Panc1 (cell line): ENCODE measurements around the gene BAIAP3. TPM values are rescaled to one million over a fixed set of nuclear protein-coding genes. Genes with fewer than 3 reads are reported as not detected.

Source experiments
- ATAC-seq: fragments of 200-7000 bp; cut with Tn5 transposase; 2 replicates; pipeline ENCODE4 v1.9.1; 2020; ENCODE audit warnings: mild to moderate bottlenecking, moderate library complexity
- BruUV-seq: library from RNA; stranded (reverse); fragments of 400-500 nt; replicated peaks from 2 replicates; lab custom pipeline; 2021; lab: Mats Ljungman, UMichigan
- CTCF ChIA-PET: fragments of 300-600 bp; sonication (Branson Sonifier 250); formaldehyde crosslinking; loops from one replicate; lab custom pipeline; 2022; ENCODE audit warnings: antibody characterized with exemption; lab: Charles Lee
- POLR2A ChIA-PET: fragments of 300-600 bp; sonication (Branson Sonifier 250); formaldehyde crosslinking; loops from one replicate; lab custom pipeline; 2022; ENCODE audit warnings: antibody characterized with exemption; lab: Charles Lee
- DNase-seq: peaks from one replicate; pipeline ENCODE4 v3.0.0-alpha.2; 2010; ENCODE audit warnings: low read depth, low spot score
- H3K27ac ChIP-seq: 2 replicates; pipeline ENCODE4 v1.5.1; 2011; ENCODE audit warnings: mild to moderate bottlenecking, low read length, inconsistent platforms
- H3K27me3 ChIP-seq: fragments of 200-500 bp; sonication (Bioruptor generic); 2 replicates; pipeline ENCODE4 v1.6.0; 2014; ENCODE audit warnings: low read length, inconsistent platforms; ENCODE audit not compliant: control insufficient read depth, insufficient read depth
- H3K36me3 ChIP-seq: fragments of 200-500 bp; sonication (Bioruptor generic); 2 replicates; pipeline ENCODE4 v1.5.1; 2014; ENCODE audit warnings: inconsistent platforms, mild to moderate bottlenecking, low read length, moderate library complexity; ENCODE audit not compliant: control insufficient read depth, insufficient read depth
- H3K4me1 ChIP-seq: 2 replicates; pipeline ENCODE4 v1.5.1; 2011; ENCODE audit warnings: inconsistent platforms, mild to moderate bottlenecking, low read length, moderate library complexity; ENCODE audit not compliant: control insufficient read depth, insufficient read depth
- H3K4me3 ChIP-seq, 2 experiments: 2 replicates each; pipeline ENCODE4 v1.5.1; 2011 to 2012; ENCODE audit warnings: low read depth in 2 of 2, low read length in 2 of 2, mild to moderate bottlenecking in 2 of 2, inconsistent platforms in 1 of 2, moderate library complexity in 1 of 2
- H3K9me3 ChIP-seq: fragments of 200-500 bp; sonication (Bioruptor generic); 2 replicates; pipeline ENCODE4 v1.5.1; 2014; ENCODE audit warnings: low read depth, mild to moderate bottlenecking, inconsistent platforms, low read length, moderate library complexity; ENCODE audit not compliant: control insufficient read depth, insufficient read depth
- CTCF ChIP-seq: fragments of 450-650 bp; IDR thresholded peaks from 2 replicates; pipeline ENCODE4 v1.5.1; 2017; ENCODE audit warnings: mild to moderate bottlenecking
- POLR2AphosphoS5 ChIP-seq: IDR thresholded peaks from 2 replicates; pipeline ENCODE4 v1.6.1; 2012; ENCODE audit warnings: mild to moderate bottlenecking, low read depth, low read length, moderate library complexity
- REST ChIP-seq, 2 experiments: IDR thresholded peaks; 2 replicates each; pipeline ENCODE4 v1.6.1; 2011 to 2012; ENCODE audit warnings: low read depth in 2 of 2, control low read depth in 1 of 2, low read length in 1 of 2, mild to moderate bottlenecking in 1 of 2, moderate library complexity in 1 of 2; ENCODE audit not compliant: insufficient read depth in 1 of 2
- SIN3A ChIP-seq: IDR thresholded peaks from 2 replicates; pipeline ENCODE4 v1.6.1; 2012; ENCODE audit warnings: low read depth, mild to moderate bottlenecking, low read length, moderate library complexity, borderline replicate concordance; ENCODE audit not compliant: insufficient read depth
- TCF7L2 ChIP-seq: IDR thresholded peaks from 2 replicates; pipeline ENCODE4 v1.6.1; 2011; ENCODE audit warnings: mild to moderate bottlenecking, low read depth, low read length, inconsistent platforms
- in situ Hi-C: cut with HindIII; loops from 2 replicates; pipeline ENCODE4 v1.10.0; 2016; ENCODE audit warnings: low sequenced_read_pairs, low pct_unique_long_range_greater_than_20kb
- intact Hi-C: fragments of 100-400 bp; cut with micrococcal nuclease; formaldehyde crosslinking; loops from one replicate; pipeline ENCODE4 v1.10.0; 2022; ENCODE audit not compliant: unreplicated experiment
- total RNA-seq: library from RNA; stranded (reverse); gene quantifications from one replicate; pipeline ENCODE4 v1.2.1, GENCODE V29; 2021; ENCODE audit not compliant: unreplicated experiment

The BAIAP3 gene
- total RNA-seq, 1 experiment from 2014 or later = 9.4 TPM

GRCh38 chr16:1361685-1362360 lies 28.4 kb downstream of the BAIAP3 start:
- H3K36me3 ChIP-seq = peaks cover 6% of the 10 kb centered on the region
- ChIA-PET CTCF (no interaction called here), POLR2A (interaction anchor here (0.7 kb wide), 2 partner anchors 17 to 47 kb away, joined by 13 to 15 read pairs; no protein-coding TSS in a partner anchor)
- no TSS peak for BruUV-seq
- in situ Hi-C loops = no loop called here
- intact Hi-C loops = no loop called here
- no peak overlapping the region for H3K4me3 ChIP-seq
- no peak for TF ChIP-seq SIN3A
- TF ChIP-seq REST (IDR thresholded peaks at IDR 0.05; ENCODE audit: insufficient read depth in 1 of 2, low read depth in 2 of 2, low read length in 1 of 2) = no peak
- TF ChIP-seq POLR2AphosphoS5 = no peak
- TF ChIP-seq TCF7L2 = no peak
- no peak for TF ChIP-seq CTCF
- no peaks in the 10 kb centered on the region for H3K27me3 ChIP-seq
- no peaks in the 10 kb centered on the region for H3K9me3 ChIP-seq
- peaks cover 20% of the 10 kb centered on the region for H3K4me1 ChIP-seq
- no peak for DNase-seq
- H3K27ac ChIP-seq = no peak overlapping the region
- no peak for ATAC-seq

GRCh38 chr16:1362807-1363206 lies 29.4 kb downstream of the BAIAP3 start:
- in situ Hi-C loops (no loop called here), intact Hi-C loops (no loop called here)
- TSS peak; percentile 83 for BruUV-seq
- ChIA-PET POLR2A (no interaction called here), CTCF (interaction anchor here (1.4 kb wide), 1 partner anchor 32 kb away, joined by 6 read pairs; no protein-coding TSS in a partner anchor)
- DNase-seq = no peak
- Histone ChIP-seq H3K9me3 (no peaks in the 10 kb centered on the region), H3K4me3 (no peak overlapping the region), H3K4me1 (peaks cover 12% of the 10 kb centered on the region; the same call in 1 of the 2 replicates), H3K27ac (0 out of 2 replicates have a peak overlapping the region, but pooled peaks have one; percentile 23), H3K27me3 (no peaks in the 10 kb centered on the region), H3K36me3 (peaks cover 6% of the 10 kb centered on the region)
- TF ChIP-seq TCF7L2 (no peak), CTCF (no peak), REST (IDR thresholded peaks at IDR 0.05; ENCODE audit: insufficient read depth in 1 of 2, low read depth in 2 of 2, low read length in 1 of 2) (no peak), POLR2AphosphoS5 (no peak), SIN3A (no peak)
- no peak for ATAC-seq
